Mesothelial cell of epicardium (in vitro differentiated cells): ENCODE data around the gene RBMS1. TPM values are rescaled to one million over a fixed set of nuclear protein-coding genes. Genes with fewer than 3 reads are reported as not detected.

ENCODE experiments used
- DNase-seq, 2 experiments: peaks; one replicate each; pipeline ENCODE4 v3.0.0; 2021; ENCODE audit warnings: low spot score in 2 of 2; ENCODE audit not compliant: unreplicated experiment in 2 of 2
- H3K27ac Mint-ChIP-seq: 2 replicates; pipeline ENCODE4 v1.8.0; 2021; ENCODE audit warnings: mixed read lengths
- H3K27me3 Mint-ChIP-seq: 2 replicates; pipeline ENCODE4 v1.8.0; 2021; ENCODE audit warnings: low read depth, mixed read lengths
- H3K36me3 Mint-ChIP-seq: 2 replicates; pipeline ENCODE4 v1.8.0; 2021; ENCODE audit warnings: mixed read lengths
- H3K4me1 Mint-ChIP-seq: 2 replicates; pipeline ENCODE4 v1.8.0; 2021; ENCODE audit warnings: mixed read lengths
- H3K4me3 Mint-ChIP-seq: 2 replicates; pipeline ENCODE4 v1.8.0; 2021; ENCODE audit warnings: mild to moderate bottlenecking, moderate library complexity, mixed read lengths
- H3K9me3 Mint-ChIP-seq: 2 replicates; pipeline ENCODE4 v1.8.0; 2021; ENCODE audit warnings: mixed read lengths
- CTCF ChIP-seq: fragments of 200-600 bp; sonication (generic); IDR thresholded peaks from one replicate; pipeline ENCODE4 v1.5.0; 2021; ENCODE audit warnings: antibody characterized with exemption; ENCODE audit not compliant: unreplicated experiment
- total RNA-seq: library from RNA; stranded (reverse); gene quantifications from 3 replicates; pipeline ENCODE4 v1.2.1, GENCODE V29; 2021

RBMS1 gene
- total RNA-seq, 1 donor from 2014 or later, result 128 TPM

GRCh38 chr2:160402501-160402900 lies 91.1 kb downstream of the RBMS1 start:
- no peak for DNase-seq
- Mint-ChIP-seq H3K4me3 (no peak overlapping the region), H3K4me1 (peaks cover 35% of the 10 kb centered on the region), H3K27me3 (no peaks in the 10 kb centered on the region), H3K9me3 (no peaks in the 10 kb centered on the region), H3K27ac (no peak overlapping the region), H3K36me3 (no peaks in the 10 kb centered on the region)
- no peak for TF ChIP-seq CTCF

GRCh38 chr2:160401895-160402294 lies 91.7 kb downstream of the RBMS1 start:
- DNase-seq, result no peak
- Mint-ChIP-seq H3K4me3 (no peak overlapping the region), H3K36me3 (no peaks in the 10 kb centered on the region), H3K4me1 (peaks cover 35% of the 10 kb centered on the region), H3K9me3 (no peaks in the 10 kb centered on the region), H3K27ac (no peak overlapping the region), H3K27me3 (no peaks in the 10 kb centered on the region)
- TF ChIP-seq CTCF, result no peak

- no peak for TF ChIP-seq CTCF
- Mint-ChIP-seq H3K27me3 (no peaks in the 10 kb centered on the region), H3K4me1 (peaks cover 19% of the 10 kb centered on the region), H3K27ac (no peak overlapping the region), H3K36me3 (peaks cover 2% of the 10 kb centered on the region), H3K9me3 (no peaks in the 10 kb centered on the region), H3K4me3 (no peak overlapping the region)
- DNase-seq, result no peak
Observed at GRCh38 chr2:160399880-160400279, 93.7 kb downstream of the RBMS1 start.

GRCh38 chr2:160397530-160397865 lies 96.1 kb downstream of the RBMS1 start:
- TF ChIP-seq CTCF, result no peak
- H3K9me3 Mint-ChIP-seq, result no peaks in the 10 kb centered on the region
- no peak for DNase-seq
- peaks cover 4% of the 10 kb centered on the region for H3K36me3 Mint-ChIP-seq
- H3K27ac Mint-ChIP-seq, result no peak overlapping the region
- peaks cover 12% of the 10 kb centered on the region for H3K4me1 Mint-ChIP-seq
- H3K4me3 Mint-ChIP-seq, result no peak overlapping the region
- no peaks in the 10 kb centered on the region for H3K27me3 Mint-ChIP-seq

- peaks cover 6% of the 10 kb centered on the region for H3K36me3 Mint-ChIP-seq
- H3K27ac Mint-ChIP-seq, result peak overlapping the region; percentile 60
- no peaks in the 10 kb centered on the region for H3K9me3 Mint-ChIP-seq
- no peak for TF ChIP-seq CTCF
- peaks cover 18% of the 10 kb centered on the region for H3K4me1 Mint-ChIP-seq
- no peak for DNase-seq
- no peak overlapping the region for H3K4me3 Mint-ChIP-seq
- H3K27me3 Mint-ChIP-seq, result no peaks in the 10 kb centered on the region
Observed at GRCh38 chr2:160394153-160394552, 99.5 kb downstream of the RBMS1 start.

- TF ChIP-seq CTCF, result no peak
- no peaks in the 10 kb centered on the region for H3K9me3 Mint-ChIP-seq
- H3K4me1 Mint-ChIP-seq, result peaks cover 37% of the 10 kb centered on the region
- no peak for DNase-seq
- no peaks in the 10 kb centered on the region for H3K27me3 Mint-ChIP-seq
- H3K36me3 Mint-ChIP-seq, result peaks cover 6% of the 10 kb centered on the region
- no peak overlapping the region for H3K4me3 Mint-ChIP-seq
- no peak overlapping the region for H3K27ac Mint-ChIP-seq
Observed at GRCh38 chr2:160392201-160392600, 101.4 kb downstream of the RBMS1 start.
